Glutamatergic neuron (in vitro differentiated cells): Measurements from ENCODE around the gene PLA2G6. TPM values are rescaled to one million over a fixed set of nuclear protein-coding genes. Genes with fewer than 3 reads are reported as not detected.

Source experiments
- DNase-seq: peaks from one replicate; pipeline ENCODE4 v3.0.0; 2022
- H3K27ac Mint-ChIP-seq: one replicate; pipeline ENCODE4 v1.8.0; 2020; ENCODE audit warnings: mild to moderate bottlenecking, mixed read lengths, inconsistent platforms; ENCODE audit not compliant: unreplicated experiment
- H3K27me3 Mint-ChIP-seq: one replicate; pipeline ENCODE4 v1.8.0; 2020; ENCODE audit warnings: mild to moderate bottlenecking, moderate library complexity, mixed read lengths, inconsistent platforms; ENCODE audit not compliant: unreplicated experiment
- H3K36me3 Mint-ChIP-seq: one replicate; pipeline ENCODE4 v1.8.0; 2020; ENCODE audit warnings: mild to moderate bottlenecking, mixed read lengths, inconsistent platforms; ENCODE audit not compliant: unreplicated experiment
- H3K4me1 Mint-ChIP-seq: one replicate; pipeline ENCODE4 v1.8.0; 2020; ENCODE audit warnings: mild to moderate bottlenecking, low read depth, mixed read lengths, inconsistent platforms; ENCODE audit not compliant: unreplicated experiment
- H3K4me3 Mint-ChIP-seq: one replicate; pipeline ENCODE4 v1.8.0; 2020; ENCODE audit warnings: mild to moderate bottlenecking, mixed read lengths, inconsistent platforms; ENCODE audit not compliant: unreplicated experiment
- H3K9me3 Mint-ChIP-seq: one replicate; pipeline ENCODE4 v1.8.0; 2020; ENCODE audit warnings: mild to moderate bottlenecking, moderate library complexity, mixed read lengths, inconsistent platforms; ENCODE audit not compliant: unreplicated experiment
- CTCF ChIP-seq: fragments of 200-600 bp; sonication (generic); IDR thresholded peaks from one replicate; pipeline ENCODE4 v1.5.0; 2021; ENCODE audit not compliant: partially characterized antibody, unreplicated experiment
- total RNA-seq: library from RNA; stranded (reverse); fragmentation: NEBNext Ultra II Directional; extraction: Animal tissue kit (Norgen Biotek cat#: 25700); gene quantifications from one replicate; pipeline ENCODE4 v1.2.1, GENCODE V29; 2021; ENCODE audit not compliant: unreplicated experiment

PLA2G6 gene
- total RNA-seq, 1 donor from 2014 or later = 42.2 TPM

GRCh38 chr22:38228326-38228872, 46.8 kb upstream of the PLA2G6 start:
- DNase-seq = no peak
- peaks cover 8% of the 10 kb centered on the region for H3K4me1 Mint-ChIP-seq
- H3K36me3 Mint-ChIP-seq = no peaks in the 10 kb centered on the region
- no peak overlapping the region for H3K4me3 Mint-ChIP-seq
- no peak for TF ChIP-seq CTCF
- H3K27ac Mint-ChIP-seq = peak overlapping the region; percentile 33
- peaks cover 3% of the 10 kb centered on the region for H3K27me3 Mint-ChIP-seq
- H3K9me3 Mint-ChIP-seq = peaks cover under 1% of the 10 kb centered on the region

GRCh38 chr22:38226853-38227649, 45.4 kb upstream of the PLA2G6 start:
- no peak for DNase-seq
- H3K4me3 Mint-ChIP-seq = no peak overlapping the region
- H3K9me3 Mint-ChIP-seq = no peaks in the 10 kb centered on the region
- H3K36me3 Mint-ChIP-seq = no peaks in the 10 kb centered on the region
- no peak overlapping the region for H3K27ac Mint-ChIP-seq
- no peak for TF ChIP-seq CTCF
- peaks cover 6% of the 10 kb centered on the region for H3K27me3 Mint-ChIP-seq
- peaks cover 13% of the 10 kb centered on the region for H3K4me1 Mint-ChIP-seq

- H3K4me3 Mint-ChIP-seq = no peak overlapping the region
- H3K27me3 Mint-ChIP-seq = peaks cover 8% of the 10 kb centered on the region
- H3K27ac Mint-ChIP-seq = no peak overlapping the region
- H3K4me1 Mint-ChIP-seq = peaks cover 19% of the 10 kb centered on the region
- H3K36me3 Mint-ChIP-seq = no peaks in the 10 kb centered on the region
- no peak for TF ChIP-seq CTCF
- no peak for DNase-seq
- H3K9me3 Mint-ChIP-seq = peaks cover 4% of the 10 kb centered on the region
These were observed 41.8 kb upstream of the PLA2G6 start for GRCh38 chr22:38223289-38223960.

GRCh38 chr22:38222797-38223119, 41.1 kb upstream of the PLA2G6 start:
- no peak overlapping the region for H3K4me3 Mint-ChIP-seq
- peaks cover 4% of the 10 kb centered on the region for H3K9me3 Mint-ChIP-seq
- DNase-seq = no peak
- H3K27me3 Mint-ChIP-seq = peaks cover 8% of the 10 kb centered on the region
- H3K27ac Mint-ChIP-seq = no peak overlapping the region
- peaks cover 25% of the 10 kb centered on the region for H3K4me1 Mint-ChIP-seq
- H3K36me3 Mint-ChIP-seq = no peaks in the 10 kb centered on the region
- TF ChIP-seq CTCF = no peak
